ENCODE measurements around the gene CPSF7.

Gene CPSF7

GRCh38 chr11:61358566-61358965 is 71.2 kb downstream of the CPSF7 start:
- H3K27ac ChIP-seq = no peak overlapping the region

GRCh38 chr11:61357894-61358239 is 71.9 kb downstream of the CPSF7 start:
- no peak overlapping the region for H3K4me2 ChIP-seq
- H3K4me1 ChIP-seq (ENCODE audit: low read depth, poor library complexity, severe bottlenecking) = peaks cover 22% of the 10 kb centered on the region
- no peaks in the 10 kb centered on the region for H3K36me3 ChIP-seq (ENCODE audit: insufficient read depth)
- no peak overlapping the region for H3K4me3 ChIP-seq (IDR thresholded peaks at IDR 0.05; ENCODE audit: insufficient read depth, low read depth, low read length)
- no peaks in the 10 kb centered on the region for H3K27me3 ChIP-seq (ENCODE audit: insufficient read depth, low read depth)
- H3K9ac ChIP-seq = no peak overlapping the region
- no peaks in the 10 kb centered on the region for H4K20me1 ChIP-seq (ENCODE audit: insufficient read depth)
- no peak overlapping the region for H2AFZ ChIP-seq (ENCODE audit: low read depth)
- no peak for TF ChIP-seq CTCF (conservative IDR thresholded peaks at IDR 0.05; ENCODE audit: low read depth, low read length)
- no peak overlapping the region for H3K27ac ChIP-seq
- peaks cover 30% of the 10 kb centered on the region for H3K79me2 ChIP-seq (ENCODE audit: insufficient read depth, low read depth)

More at GRCh38 chr11:61358566-61358965, 71.2 kb downstream of the CPSF7 start:
- Histone ChIP-seq H2AFZ (ENCODE audit: low read depth) (no peak overlapping the region), H3K4me1 (ENCODE audit: low read depth, poor library complexity, severe bottlenecking) (peaks cover 28% of the 10 kb centered on the region), H3K36me3 (ENCODE audit: insufficient read depth) (no peaks in the 10 kb centered on the region), H3K4me3 (IDR thresholded peaks at IDR 0.05; ENCODE audit: insufficient read depth, low read depth, low read length) (no peak overlapping the region), H3K79me2 (ENCODE audit: insufficient read depth, low read depth) (peaks cover 37% of the 10 kb centered on the region), H4K20me1 (ENCODE audit: insufficient read depth) (no peaks in the 10 kb centered on the region), H3K9ac (no peak overlapping the region), H3K27me3 (ENCODE audit: insufficient read depth, low read depth) (no peaks in the 10 kb centered on the region), H3K4me2 (no peak overlapping the region)
- TF ChIP-seq CTCF (conservative IDR thresholded peaks at IDR 0.05; ENCODE audit: low read depth, low read length) = no peak

- H3K36me3 ChIP-seq (ENCODE audit: insufficient read depth) = no peaks in the 10 kb centered on the region
- no peak overlapping the region for H3K4me2 ChIP-seq
- no peak overlapping the region for H3K4me3 ChIP-seq (IDR thresholded peaks at IDR 0.05; ENCODE audit: insufficient read depth, low read depth, low read length)
- no peak for TF ChIP-seq CTCF (conservative IDR thresholded peaks at IDR 0.05; ENCODE audit: low read depth, low read length)
- peaks cover 25% of the 10 kb centered on the region for H3K79me2 ChIP-seq (ENCODE audit: insufficient read depth, low read depth)
- no peaks in the 10 kb centered on the region for H4K20me1 ChIP-seq (ENCODE audit: insufficient read depth)
- no peak overlapping the region for H3K9ac ChIP-seq
- no peaks in the 10 kb centered on the region for H3K27me3 ChIP-seq (ENCODE audit: insufficient read depth, low read depth)
- H3K27ac ChIP-seq = no peak overlapping the region
- no peak overlapping the region for H2AFZ ChIP-seq (ENCODE audit: low read depth)
- H3K4me1 ChIP-seq (ENCODE audit: low read depth, poor library complexity, severe bottlenecking) = peaks cover 22% of the 10 kb centered on the region
Measured at GRCh38 chr11:61357233-61357893, 72.4 kb downstream of the CPSF7 start.

- no peak overlapping the region for H3K4me3 ChIP-seq (IDR thresholded peaks at IDR 0.05; ENCODE audit: insufficient read depth, low read depth, low read length)
- peaks cover 20% of the 10 kb centered on the region; the same call in 1 of the 2 replicates for H3K79me2 ChIP-seq (ENCODE audit: insufficient read depth, low read depth)
- H3K27me3 ChIP-seq (ENCODE audit: insufficient read depth, low read depth) = no peaks in the 10 kb centered on the region
- no peak overlapping the region for H3K9ac ChIP-seq
- peaks cover 22% of the 10 kb centered on the region for H3K4me1 ChIP-seq (ENCODE audit: low read depth, poor library complexity, severe bottlenecking)
- no peaks in the 10 kb centered on the region for H4K20me1 ChIP-seq (ENCODE audit: insufficient read depth)
- H3K36me3 ChIP-seq (ENCODE audit: insufficient read depth) = no peaks in the 10 kb centered on the region
- H3K4me2 ChIP-seq = no peak overlapping the region
- H3K27ac ChIP-seq = no peak overlapping the region
- H2AFZ ChIP-seq (ENCODE audit: low read depth) = no peak overlapping the region
- no peak for TF ChIP-seq CTCF (conservative IDR thresholded peaks at IDR 0.05; ENCODE audit: low read depth, low read length)
Measured at GRCh38 chr11:61356706-61357105, 73.1 kb downstream of the CPSF7 start.
